LNCaP clone FGC (cell line): ENCODE measurements around the gene NSD1.

Source experiments
- DNase-seq: peaks from one replicate; pipeline ENCODE4 v3.0.0-alpha.2; 2011; ENCODE audit warnings: low read depth
- H3K4me3 ChIP-seq: 2 replicates; pipeline ENCODE4 v1.5.1; 2011; ENCODE audit warnings: mild to moderate bottlenecking, low read depth, low read length, control low read depth
- CTCF ChIP-seq: IDR thresholded peaks from 2 replicates; pipeline ENCODE4 v1.5.1; 2012; ENCODE audit warnings: mild to moderate bottlenecking; ENCODE audit not compliant: control insufficient read depth, insufficient read depth; ENCODE audit errors: extremely low read depth

The NSD1 gene

GRCh38 chr5:177269232-177269895 lies 135.8 kb downstream of the NSD1 start:
- H3K4me3 ChIP-seq = no peak overlapping the region
- no peak for DNase-seq
- TF ChIP-seq CTCF = no peak

- no peak for TF ChIP-seq CTCF
- no peak for DNase-seq
- H3K4me3 ChIP-seq = no peak overlapping the region
These were observed 136.4 kb downstream of the NSD1 start for GRCh38 chr5:177269976-177270375.

GRCh38 chr5:177270653-177271052 lies 137.1 kb downstream of the NSD1 start:
- H3K4me3 ChIP-seq = no peak overlapping the region
- no peak for TF ChIP-seq CTCF
- DNase-seq = no peak

- no peak for TF ChIP-seq CTCF
- H3K4me3 ChIP-seq = no peak overlapping the region
- no peak for DNase-seq
These were observed 137.5 kb downstream of the NSD1 start for GRCh38 chr5:177271113-177271512.

GRCh38 chr5:177275883-177276282 lies 142.3 kb downstream of the NSD1 start:
- TF ChIP-seq CTCF = no peak
- no peak for DNase-seq
- no peak overlapping the region for H3K4me3 ChIP-seq

GRCh38 chr5:177276886-177277285 lies 143.3 kb downstream of the NSD1 start:
- DNase-seq = no peak
- H3K4me3 ChIP-seq = no peak overlapping the region
- no peak for TF ChIP-seq CTCF

- no peak for DNase-seq
- no peak overlapping the region for H3K4me3 ChIP-seq
- TF ChIP-seq CTCF = no peak
These were observed 154.6 kb downstream of the NSD1 start for GRCh38 chr5:177288191-177288590.
